Stimulated activated CD4-positive, alpha-beta T cell treated with anti-CD3 and anti-CD28 coated beads, Interleukin-15, amount 100 ng/mL, for 24 hours (primary cell): ENCODE results near the gene SOCS4.
A peak's percentile ranks its signal among the peaks of the same experiment; 100 is the strongest.
"Not testable (repeated sequence)": the region's sequence is repeated elsewhere in the genome, so short reads cannot be mapped to it uniquely, and the experiment has no call there.

Source experiments
- DNase-seq: peaks from one replicate; pipeline ENCODE4 v3.0.0-alpha.2; 2020

SOCS4 gene

GRCh38 chr14:55052269-55052930 lies 25.4 kb downstream of the SOCS4 start:
- DNase-seq: no peak

GRCh38 chr14:55053018-55053417 lies 26.0 kb downstream of the SOCS4 start:
- no peak for DNase-seq

DNA sequence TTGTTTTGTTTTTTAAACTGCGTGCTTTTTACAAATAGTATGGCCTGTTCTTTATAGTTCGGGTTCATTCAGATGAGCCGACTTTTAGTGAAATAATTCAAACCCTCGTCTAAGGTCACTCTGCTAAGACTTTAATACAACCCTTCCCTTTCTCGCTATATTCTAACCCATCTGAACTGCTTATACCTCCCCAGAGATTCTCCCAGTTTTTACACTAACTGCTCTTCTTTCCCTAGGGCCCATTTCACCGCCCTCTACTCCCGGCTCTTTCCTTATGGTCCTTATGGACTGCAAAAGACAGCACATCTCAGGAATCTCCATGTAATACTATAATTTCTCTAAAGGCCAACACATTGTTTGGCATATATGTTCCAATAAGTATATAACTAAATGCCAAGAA lies 26.5 kb downstream of the SOCS4 start:
- DNase-seq: no peak

- DNase-seq: no peak
Measured at GRCh38 chr14:55054098-55054497, 27.1 kb downstream of the SOCS4 start.

DNA sequence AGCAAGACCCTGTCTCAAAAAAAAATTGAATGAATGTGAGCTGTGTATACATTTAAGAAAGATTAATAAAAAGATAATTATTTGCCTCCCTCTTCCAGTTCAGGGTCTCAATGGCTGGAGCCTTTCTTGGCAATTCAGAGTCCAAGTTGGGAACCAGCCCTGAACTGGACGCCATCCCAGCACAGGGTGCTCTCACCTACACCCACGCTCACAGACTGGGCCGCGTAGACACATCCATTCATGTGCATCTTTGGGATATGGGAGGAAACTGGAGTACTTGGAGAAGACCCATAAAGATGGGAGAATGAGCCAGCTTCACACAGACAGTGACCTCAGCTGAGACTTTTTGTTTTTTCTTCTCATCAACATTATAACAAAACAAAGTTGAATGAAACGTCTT lies 30.9 kb downstream of the SOCS4 start:
- no peak for DNase-seq

- no peak for DNase-seq
Measured at GRCh38 chr14:55059333-55059732, 32.3 kb downstream of the SOCS4 start.

GRCh38 chr14:55062517-55063351 lies 35.7 kb downstream of the SOCS4 start:
- DNase-seq: no peak

- not testable (repeated sequence) for DNase-seq
Measured at GRCh38 chr14:55064896-55065295, 37.9 kb downstream of the SOCS4 start.

DNA sequence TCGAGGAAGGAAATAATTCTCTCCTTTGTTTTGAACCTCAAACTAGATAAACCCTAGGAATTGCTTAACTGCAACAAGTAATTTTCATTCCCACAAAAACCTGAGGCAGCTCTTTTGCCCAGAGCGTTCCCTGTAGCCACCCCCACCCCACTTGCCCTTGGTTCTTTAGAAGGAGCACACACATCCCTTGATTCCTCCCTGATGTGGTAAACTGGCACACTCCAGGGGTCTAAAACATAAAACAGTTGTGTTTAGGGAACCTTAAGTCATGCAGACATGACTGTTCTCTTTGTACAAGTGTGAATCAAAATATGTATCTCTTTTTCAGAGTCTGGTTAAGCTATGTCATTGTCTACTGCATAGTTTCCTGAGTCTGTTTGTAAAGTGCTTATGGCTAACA lies 38.4 kb downstream of the SOCS4 start:
- no peak for DNase-seq

GRCh38 chr14:55066223-55066622 lies 39.2 kb downstream of the SOCS4 start:
- no peak for DNase-seq

GRCh38 chr14:55070981-55071411 lies 44.0 kb downstream of the SOCS4 start:
- DNase-seq: no peak

GRCh38 chr14:55071870-55072640 lies 45.0 kb downstream of the SOCS4 start:
- DNase-seq: peak; percentile 34

DNA sequence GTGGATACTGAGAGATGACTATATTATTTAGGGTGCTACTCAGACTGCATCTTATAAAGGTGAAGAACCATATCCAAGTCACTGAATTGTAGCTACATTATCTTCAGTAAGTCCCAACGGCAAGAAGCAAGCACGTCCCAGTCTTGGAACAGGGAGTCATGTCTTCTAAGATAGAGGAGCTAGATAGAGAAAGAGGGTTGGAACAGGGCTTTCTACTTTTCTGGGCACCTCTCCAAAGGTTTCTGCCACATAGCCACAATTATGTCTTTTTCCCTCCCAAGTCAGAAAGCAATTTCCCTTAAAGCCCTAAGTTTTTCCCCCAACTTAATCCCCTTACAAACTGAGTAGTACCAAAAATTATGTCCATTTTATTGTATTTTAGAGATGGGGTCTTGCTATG lies 46.8 kb downstream of the SOCS4 start:
- DNase-seq: no peak

DNA sequence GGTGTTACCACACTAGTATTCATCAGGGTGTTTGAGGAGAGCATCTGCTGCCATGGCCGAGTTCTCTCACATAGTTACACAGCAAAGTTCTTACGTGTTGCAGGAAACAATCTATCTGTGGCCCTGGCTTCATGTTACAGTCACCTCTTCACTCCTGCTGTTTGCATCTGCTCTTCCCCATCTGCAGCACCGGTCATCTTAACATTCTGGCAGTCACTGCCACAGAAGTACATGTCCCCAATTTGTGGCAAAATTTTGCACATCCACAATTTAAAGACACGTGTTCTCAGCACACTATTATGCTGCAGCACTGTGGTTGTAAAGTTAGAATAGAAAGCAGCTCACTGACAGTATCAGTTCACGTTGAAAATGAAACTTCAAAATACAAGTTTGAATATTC lies 47.6 kb downstream of the SOCS4 start:
- no peak for DNase-seq

DNA sequence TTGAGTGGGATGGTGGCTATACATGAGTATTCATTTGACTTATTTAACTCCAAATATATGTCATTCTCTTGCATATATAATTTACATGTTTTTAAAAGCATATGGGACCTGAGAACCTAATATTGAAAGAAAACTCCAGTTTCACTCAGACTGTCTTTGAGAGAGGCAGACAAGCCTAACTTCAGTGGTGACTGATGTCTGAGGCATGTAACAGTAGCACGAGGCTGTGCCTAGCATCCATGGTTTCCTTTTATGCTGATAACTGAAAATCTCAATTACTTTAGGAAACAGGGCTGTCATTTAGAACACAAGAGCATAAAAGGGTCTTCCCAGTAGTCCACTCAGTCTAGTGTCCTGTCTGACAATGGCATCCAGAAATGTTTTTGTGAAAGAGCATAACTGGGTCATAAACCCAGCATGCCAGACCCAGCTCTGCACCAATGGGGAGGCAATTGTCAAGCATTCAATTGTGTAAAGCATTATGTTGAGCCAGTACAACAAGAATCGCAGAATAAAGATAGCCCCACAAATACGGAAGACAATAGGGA lies 48.7 kb downstream of the SOCS4 start:
- DNase-seq: no peak

- DNase-seq: no peak
Measured at GRCh38 chr14:55077170-55078151, 50.4 kb downstream of the SOCS4 start.

GRCh38 chr14:55079961-55080360 lies 52.9 kb downstream of the SOCS4 start:
- not testable (repeated sequence) for DNase-seq

DNA sequence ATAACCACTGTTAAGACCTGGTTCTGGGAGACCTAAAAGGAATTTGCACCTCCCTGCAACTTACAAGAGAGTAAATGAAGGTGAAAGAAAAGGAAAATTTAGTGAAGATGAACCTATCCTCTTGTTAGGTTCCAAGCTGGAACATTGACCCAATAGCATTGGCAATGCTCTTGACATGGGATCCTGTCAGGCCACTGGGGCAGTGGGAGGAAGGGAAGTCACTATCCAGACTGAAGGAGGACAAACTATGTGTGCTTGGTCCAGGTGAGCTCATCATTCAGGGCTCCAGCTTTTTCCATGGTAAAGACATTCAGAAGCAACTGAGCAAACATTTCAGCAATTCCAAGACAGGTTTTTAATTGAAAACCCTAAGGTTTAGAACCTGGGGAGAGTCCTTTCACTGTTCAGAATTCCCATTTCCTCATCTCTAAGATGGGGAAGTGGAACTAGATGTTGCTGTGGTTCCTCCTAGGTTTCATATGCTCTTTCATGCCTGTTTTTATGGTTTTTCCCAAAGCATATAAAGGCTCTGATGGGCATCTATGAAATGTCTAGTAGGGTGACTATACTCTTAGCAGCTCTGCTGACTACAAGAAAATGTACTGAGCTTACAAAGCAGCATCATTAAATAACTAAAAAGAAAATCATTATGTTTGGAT lies 57.5 kb downstream of the SOCS4 start:
- no peak for DNase-seq

- DNase-seq: no peak
Measured at GRCh38 chr14:55085060-55085660, 58.1 kb downstream of the SOCS4 start.

GRCh38 chr14:55086938-55087337 lies 59.9 kb downstream of the SOCS4 start:
- DNase-seq: no peak

- no peak for DNase-seq
Measured at GRCh38 chr14:55088356-55088755, 61.3 kb downstream of the SOCS4 start.
